Transverse colon (tissue), 4 donors: ENCODE measurements around the gene STAM. TPM values are rescaled to one million over a fixed set of nuclear protein-coding genes. Genes with fewer than 3 reads are reported as not detected.
"Not testable (repeated sequence)": the region's sequence is repeated elsewhere in the genome, so short reads cannot be mapped to it uniquely, and the experiment has no call there.

Experiments
- DNase-seq: peaks from one replicate; pipeline ENCODE4 v3.0.0-alpha.2; 2019
- H3K27ac ChIP-seq, 4 donors: fragments of 200-600 bp; sonication (generic); 2 replicates each; pipeline ENCODE4 v1.5.1; 2016 to 2018; ENCODE audit warnings: inconsistent platforms in 4 of 4
- H3K27me3 ChIP-seq: fragments of 200-600 bp; sonication (generic); 2 replicates; pipeline ENCODE4 v1.5.1; 2017; ENCODE audit warnings: inconsistent platforms
- H3K36me3 ChIP-seq, 4 donors: fragments of 200-600 bp; sonication (generic); 2 replicates each; pipeline ENCODE4 v1.5.1; 2017 to 2019; ENCODE audit warnings: inconsistent platforms in 4 of 4
- H3K4me1 ChIP-seq, 4 donors: fragments of 200-600 bp; sonication (generic); 2 replicates each; pipeline ENCODE4 v1.5.1; 2017 to 2020; ENCODE audit warnings: inconsistent platforms in 4 of 4
- H3K4me3 ChIP-seq, 4 donors: fragments of 200-600 bp; sonication (generic); 1 replicate in 1 of 4; 2 replicates in 3 of 4; pipeline versions ENCODE4 v1.5.1 to v1.6.1; 2017 to 2019; ENCODE audit warnings: inconsistent platforms in 4 of 4
- H3K9me3 ChIP-seq, 2 donors: fragments of 200-600 bp; sonication (generic); 2 replicates each; pipeline ENCODE4 v1.5.1; 2017 to 2019; ENCODE audit warnings: inconsistent platforms in 2 of 2
- CTCF ChIP-seq, 5 experiments: fragments of 200-600 bp in 3 of 5; fragments of 450-650 bp in 2 of 5; sonication (generic) in 3 of 5; IDR thresholded peaks; 1 replicate in 2 of 5; 2 replicates in 3 of 5; pipeline ENCODE4 v1.5.1; 2016 to 2017; ENCODE audit warnings: antibody characterized with exemption in 5 of 5, inconsistent platforms in 3 of 5, mild to moderate bottlenecking in 2 of 5, moderate library complexity in 1 of 5
- EP300 ChIP-seq: sonication (generic); formaldehyde crosslinking; IDR thresholded peaks from one replicate; pipeline ENCODE4 v1.6.1; 2017; ENCODE audit warnings: antibody characterized with exemption, low read depth
- POLR2A ChIP-seq: fragments of 450-650 bp; IDR thresholded peaks from one replicate; pipeline ENCODE4 v1.6.1; 2016; ENCODE audit warnings: antibody characterized with exemption, mild to moderate bottlenecking, moderate library complexity
- POLR2AphosphoS5 ChIP-seq, 3 donors: sonication (generic); formaldehyde crosslinking; IDR thresholded peaks; one replicate each; pipeline ENCODE4 v1.6.1; 2016; ENCODE audit warnings: antibody characterized with exemption in 3 of 3
- WGBS, 2 donors: methylation state at CpG; one replicate each; pipeline ENCODE4 v1.1.5; 2018; ENCODE audit warnings: low coverage in 1 of 2; 5-methylcytosine and 5-hydroxymethylcytosine counted together
- in situ Hi-C, 4 donors: fragments of 200-750 bp; cut with MboI; loops; one replicate each; pipeline versions ENCODE4 v1.15.0 to v1.15.1; 2017; ENCODE audit warnings: low sequenced_read_pairs in 3 of 4, low pct_ligation_motif_present in 1 of 4, low pct_unique_long_range_greater_than_20kb in 1 of 4
- intact Hi-C: fragments of 100-400 bp; cut with DNase I; formaldehyde crosslinking; loops from one replicate; pipeline ENCODE4 v1.15.1; 2023; ENCODE audit warnings: low total_unique reads
- total RNA-seq, 4 donors: library from RNA; depleted of rRNA; stranded (reverse); fragments of >200 nt; gene quantifications; one replicate each; pipeline ENCODE4 v1.1.0, GENCODE V29; 2016

Gene STAM
- total RNA-seq, 4 donors from 2014 or later = 1.9 to 18.4 (median 9.3) TPM

- no peak for DNase-seq
- 59% methylated on average over 1 of the region's 1 CpG; no CpG with 5 or more reads in 1 of the 2 donors for WGBS, 2 donors
- H3K4me3 ChIP-seq = no peak overlapping the region
- no peaks in the 10 kb centered on the region for H3K9me3 ChIP-seq
- in situ Hi-C loops (loop anchor here in 1 of 4 donors (25.0 kb wide), 2 partner anchors 486 to 814 kb away; partner anchors contain the start of gene RSU1), intact Hi-C loops (no loop called here)
- H3K36me3 ChIP-seq = no peaks in the 10 kb centered on the region
- H3K4me1 ChIP-seq = no peaks in the 10 kb centered on the region
- H3K27me3 ChIP-seq = no peaks in the 10 kb centered on the region
- TF ChIP-seq CTCF (IDR thresholded peaks at IDR 0.05) = no peak
- TF ChIP-seq POLR2AphosphoS5 (IDR thresholded peaks at IDR 0.05) = no peak
- TF ChIP-seq EP300 = no peak
- no peak for TF ChIP-seq POLR2A
- H3K27ac ChIP-seq = no peak overlapping the region
Observed at GRCh38 chr10:17626656-17627055, 17.3 kb upstream of the STAM start.

- H3K27me3 ChIP-seq, intact Hi-C loops, H3K4me3 ChIP-seq, H3K36me3 ChIP-seq, H3K27ac ChIP-seq, H3K4me1 ChIP-seq, H3K9me3 ChIP-seq, DNase-seq: not testable (repeated sequence)
- in situ Hi-C loops = loop anchor here in 1 of 4 donors (25.0 kb wide), 2 partner anchors 480 to 820 kb away; partner anchors contain the start of gene RSU1
- WGBS, 2 donors = 66 to 72% methylated on average over 3 to 8 of the region's 8 CpGs
Observed at GRCh38 chr10:17632590-17632989, 11.4 kb upstream of the STAM start.

- TF ChIP-seq POLR2A (no peak), POLR2AphosphoS5 (IDR thresholded peaks at IDR 0.05) (no peak), CTCF (IDR thresholded peaks at IDR 0.05) (no peak), EP300 (no peak)
- intact Hi-C loops = no loop called here
- no peak overlapping the region for H3K4me3 ChIP-seq
- H3K27ac ChIP-seq = no peak overlapping the region
- DNase-seq = no peak
- WGBS, 2 donors = 60 to 81% methylated on average over 1 of the region's 1 CpG
- H3K36me3 ChIP-seq = no peaks in the 10 kb centered on the region
- no peaks in the 10 kb centered on the region for H3K9me3 ChIP-seq
- no peaks in the 10 kb centered on the region for H3K4me1 ChIP-seq
- H3K27me3 ChIP-seq = no peaks in the 10 kb centered on the region
- in situ Hi-C loops = loop anchor here in 1 of 4 donors (25.0 kb wide), 2 partner anchors 479 to 821 kb away; partner anchors contain the start of gene RSU1
Observed at GRCh38 chr10:17633353-17633752, 10.6 kb upstream of the STAM start.

GRCh38 chr10:17637869-17638268 is 6.1 kb upstream of the STAM start:
- no peak for DNase-seq
- Histone ChIP-seq H3K36me3 (no peaks in the 10 kb centered on the region), H3K27me3 (no peaks in the 10 kb centered on the region), H3K4me3 (no peak overlapping the region), H3K4me1 (peaks cover 0 to 4% (median 3%) of the 10 kb centered on the region in 4 donors), H3K9me3 (no peaks in the 10 kb centered on the region), H3K27ac (no peak overlapping the region)
- in situ Hi-C loops (loop anchor here in 1 of 4 donors (25.0 kb wide), 2 partner anchors 474 to 826 kb away; partner anchors contain the start of gene RSU1), intact Hi-C loops (no loop called here)
- WGBS, 2 donors = 95 to 96% methylated on average over 5 of the region's 5 CpGs
- TF ChIP-seq CTCF (IDR thresholded peaks at IDR 0.05) (no peak), EP300 (no peak), POLR2AphosphoS5 (IDR thresholded peaks at IDR 0.05) (no peak), POLR2A (no peak)

- Histone ChIP-seq H3K27ac (no peak overlapping the region), H3K4me3 (no peak overlapping the region), H3K9me3 (no peaks in the 10 kb centered on the region), H3K27me3 (no peaks in the 10 kb centered on the region), H3K4me1 (peaks cover 5 to 17% (median 16%) of the 10 kb centered on the region in 4 donors), H3K36me3 (no peaks in the 10 kb centered on the region)
- DNase-seq = no peak
- in situ Hi-C loops = loop anchor here in 1 of 4 donors (25.0 kb wide), 2 partner anchors 472 to 828 kb away; partner anchors contain the start of gene RSU1
- intact Hi-C loops = no loop called here
- TF ChIP-seq CTCF (IDR thresholded peaks at IDR 0.05) (no peak), POLR2AphosphoS5 (IDR thresholded peaks at IDR 0.05) (no peak), EP300 (no peak), POLR2A (no peak)
- 93 to 100% methylated on average over 1 to 4 of the region's 4 CpGs for WGBS, 2 donors
Observed at GRCh38 chr10:17640331-17640816, 3.6 kb upstream of the STAM start.
